GM18517 (cell line): ENCODE measurements around the gene TBC1D22A.

Experiments
- ATAC-seq: cut with Tn5 transposase; IDR thresholded peaks from one replicate; pipeline ENCODE4 v1.9.1; 2021; ENCODE audit warnings: mild to moderate bottlenecking, moderate library complexity; ENCODE audit not compliant: unreplicated experiment

Gene TBC1D22A

GRCh38 chr22:46922037-46922436 lies 159.6 kb downstream of the TBC1D22A start:
- no peak for ATAC-seq

DNA sequence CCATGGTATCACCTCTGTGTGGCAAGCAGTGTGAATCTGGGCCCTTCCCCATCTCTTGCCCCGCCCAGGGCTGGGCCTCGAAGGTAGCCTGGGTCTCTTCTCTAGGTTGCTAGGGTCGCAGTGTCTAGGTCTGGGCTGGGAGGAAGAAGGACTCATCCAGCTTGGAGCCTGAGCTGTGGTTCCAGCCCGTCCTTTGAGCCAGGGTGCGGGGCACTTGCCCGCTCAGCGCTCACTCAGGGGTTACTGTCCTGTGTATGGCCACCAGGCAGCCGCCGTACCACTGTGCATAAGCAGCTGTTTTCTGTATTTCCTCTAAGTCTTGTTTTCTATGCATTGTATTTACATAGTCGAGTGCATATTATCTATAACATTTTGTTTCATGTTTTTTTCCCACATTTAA lies 160.9 kb downstream of the TBC1D22A start:
- ATAC-seq = no peak

- no peak for ATAC-seq
These were observed 163.4 kb downstream of the TBC1D22A start for GRCh38 chr22:46925818-46926217.

GRCh38 chr22:46929046-46929709 lies 166.7 kb downstream of the TBC1D22A start:
- ATAC-seq = no peak

DNA sequence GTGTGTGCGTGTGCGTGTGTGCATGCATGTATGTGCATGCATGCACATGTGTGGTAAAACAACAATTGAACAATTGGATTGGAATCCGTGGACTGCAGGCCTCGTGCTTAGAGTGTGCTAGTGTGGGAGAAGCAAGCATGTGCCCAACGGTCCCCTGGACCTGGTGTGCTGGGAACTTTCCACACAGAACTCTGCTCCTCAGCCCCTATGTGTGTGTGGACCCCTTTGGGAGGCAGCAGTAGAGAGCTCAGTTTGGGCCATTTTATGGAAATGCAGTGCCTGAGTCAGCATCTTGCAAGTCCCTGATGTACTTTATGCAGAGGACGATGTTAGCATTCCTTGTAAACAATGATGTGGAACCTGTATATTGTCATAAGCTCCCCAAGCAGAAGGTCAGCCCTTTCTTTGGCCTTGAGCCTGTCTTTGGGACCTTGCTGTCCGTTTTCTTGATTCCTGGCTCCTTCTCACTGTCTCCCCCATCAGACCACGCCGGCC lies 167.3 kb downstream of the TBC1D22A start:
- no peak for ATAC-seq

GRCh38 chr22:46931414-46931813 lies 169.0 kb downstream of the TBC1D22A start:
- ATAC-seq = no peak

DNA sequence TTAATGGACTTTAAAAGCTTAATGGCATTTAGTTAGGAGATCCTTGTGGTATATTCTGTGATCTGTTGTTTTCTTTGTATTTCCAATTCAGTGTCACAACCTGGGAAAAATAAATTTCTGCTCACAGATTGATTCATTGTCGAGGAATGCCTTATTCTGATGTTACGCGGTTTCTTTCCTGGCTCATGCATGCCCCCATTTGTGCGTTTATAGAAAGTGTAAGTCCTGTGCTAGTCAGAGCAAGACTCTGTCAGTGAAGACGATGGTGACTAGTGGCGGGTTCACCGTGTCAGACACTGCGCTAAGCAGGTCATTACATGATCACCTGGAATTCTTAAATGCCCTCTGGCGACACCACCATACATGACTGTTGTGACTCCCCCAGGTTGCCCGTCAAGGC lies 169.4 kb downstream of the TBC1D22A start:
- no peak for ATAC-seq

- ATAC-seq = no peak
These were observed 170.8 kb downstream of the TBC1D22A start for GRCh38 chr22:46933040-46933930.

DNA sequence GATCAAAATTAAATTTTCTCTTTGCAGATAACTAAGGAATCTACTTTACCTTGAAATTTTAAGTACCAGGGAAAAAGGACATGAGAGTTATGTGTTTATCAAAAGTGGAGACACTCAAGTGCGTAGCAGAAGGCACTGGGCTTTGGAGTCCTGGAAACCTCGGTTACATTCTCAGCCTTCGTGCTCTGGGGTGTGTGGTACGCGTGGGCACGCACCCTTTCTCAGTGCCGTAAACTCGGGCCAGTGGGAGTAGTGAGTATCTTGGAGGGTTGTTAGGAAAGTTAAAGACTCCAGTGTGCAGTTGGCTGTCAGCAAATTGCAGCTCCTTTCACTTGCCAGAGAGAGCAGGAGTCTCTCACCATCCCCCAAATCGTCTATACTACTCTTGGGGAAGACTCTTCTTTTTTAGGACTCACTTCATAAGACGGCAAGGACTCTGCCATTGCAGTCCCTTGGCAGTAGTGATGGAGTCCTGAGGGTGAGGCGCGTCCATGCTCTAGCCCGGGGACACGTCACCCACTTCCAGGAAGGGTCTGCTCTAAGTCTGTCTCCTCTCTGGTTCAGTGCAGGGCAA lies 171.8 kb downstream of the TBC1D22A start:
- no peak for ATAC-seq

DNA sequence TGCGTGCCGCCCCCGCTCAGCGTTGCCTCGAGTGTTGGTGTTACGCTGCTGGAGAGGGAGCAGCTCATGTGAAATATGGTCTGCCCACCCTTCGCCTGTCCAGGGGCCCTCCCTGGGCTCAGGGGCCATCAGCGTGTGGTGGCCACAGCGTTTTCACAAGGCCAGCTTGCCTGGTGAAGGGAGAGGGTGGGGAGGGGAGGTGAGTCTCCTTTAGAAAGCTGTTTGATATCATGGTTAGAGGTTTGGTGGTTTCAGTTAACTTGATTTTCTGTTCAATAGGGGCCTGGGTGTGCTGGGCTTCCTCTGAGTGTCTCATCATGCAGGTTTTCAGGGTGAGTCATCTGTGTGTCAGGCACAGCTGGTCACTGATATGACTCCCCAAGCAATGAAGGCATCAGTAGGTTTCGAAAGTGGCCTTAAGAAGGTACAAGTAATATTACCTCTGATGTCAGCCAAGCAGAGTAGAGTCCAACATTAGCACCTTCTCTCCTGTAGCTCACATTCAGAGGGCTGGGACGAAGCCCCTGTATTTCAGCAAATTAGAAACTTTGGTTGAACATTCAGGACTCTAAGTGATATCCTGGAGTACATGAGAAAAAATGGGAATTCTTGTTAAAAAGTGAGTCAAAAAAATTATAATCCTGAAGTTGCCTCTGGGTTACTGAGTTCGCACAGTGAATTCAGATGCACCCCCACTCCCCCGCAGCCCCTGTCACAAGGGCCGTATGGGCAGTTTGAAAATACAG lies 172.5 kb downstream of the TBC1D22A start:
- no peak for ATAC-seq

DNA sequence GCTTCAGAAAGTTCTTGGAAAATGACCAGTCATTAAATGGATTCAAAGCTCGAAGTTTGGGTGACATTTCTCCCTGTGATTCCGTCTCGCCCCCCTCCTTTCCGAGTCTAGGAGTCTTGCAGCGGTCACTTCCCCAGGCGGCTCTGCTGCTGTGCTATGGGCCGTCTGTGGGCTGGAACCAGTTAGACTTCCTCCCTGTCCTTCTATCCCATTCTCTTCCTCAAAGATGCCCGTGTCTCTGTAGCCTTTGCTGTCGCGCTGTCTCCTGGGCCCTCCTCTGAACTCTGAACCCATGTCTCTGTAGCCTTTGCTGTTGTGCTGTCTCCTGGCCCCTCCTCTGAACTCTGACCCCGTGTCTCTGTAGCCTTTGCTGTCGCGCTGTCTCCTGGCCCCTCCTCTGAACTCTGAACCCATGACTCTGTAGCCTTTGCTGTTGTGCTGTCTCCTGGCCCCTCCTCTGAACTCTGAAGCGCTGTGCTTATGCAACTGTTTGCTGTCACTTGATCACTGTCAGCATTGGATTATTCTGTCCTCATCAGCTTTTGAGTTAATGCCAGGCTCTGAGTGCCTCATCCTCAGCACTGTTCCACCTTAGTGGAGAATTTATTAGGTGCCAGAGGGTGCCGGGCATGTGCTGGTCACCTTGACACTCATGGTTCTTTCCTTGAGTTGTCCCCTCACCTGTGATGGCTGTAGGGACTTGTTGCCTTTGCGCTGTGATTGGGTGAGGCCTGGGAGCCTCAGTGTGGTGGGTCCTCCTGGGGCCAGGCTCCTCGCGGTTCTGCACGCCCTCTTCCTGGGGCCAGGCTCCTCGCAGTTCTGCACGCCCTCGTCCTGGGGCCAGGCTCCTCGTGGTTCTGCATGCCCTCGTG lies 173.3 kb downstream of the TBC1D22A start:
- no peak for ATAC-seq

DNA sequence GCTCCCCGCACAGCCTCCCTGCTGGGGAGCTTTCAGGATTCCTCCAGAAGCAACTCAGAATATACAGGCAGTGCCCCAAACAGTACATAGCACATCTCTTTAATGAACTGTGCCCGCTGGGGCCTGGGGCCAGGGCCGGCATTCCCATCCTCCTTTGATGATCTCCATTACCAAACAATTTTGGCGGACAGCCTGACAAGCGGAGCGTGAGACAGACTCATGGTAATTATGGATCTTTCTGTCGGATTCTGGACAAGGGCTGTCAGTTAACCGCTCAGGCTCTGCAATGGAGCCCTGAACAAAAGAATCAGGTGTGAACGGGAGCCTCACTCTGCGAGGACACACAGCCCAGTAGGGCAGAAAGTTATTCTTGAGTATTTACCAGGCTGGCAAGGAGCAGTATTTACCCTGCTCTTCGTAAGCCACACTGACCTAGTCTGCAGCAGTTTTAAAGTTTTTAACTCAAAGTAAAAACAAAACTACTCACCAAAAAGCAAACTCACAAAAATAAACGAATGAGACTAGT lies 174.0 kb downstream of the TBC1D22A start:
- ATAC-seq = no peak

GRCh38 chr22:46937185-46937584 lies 174.7 kb downstream of the TBC1D22A start:
- no peak for ATAC-seq

DNA sequence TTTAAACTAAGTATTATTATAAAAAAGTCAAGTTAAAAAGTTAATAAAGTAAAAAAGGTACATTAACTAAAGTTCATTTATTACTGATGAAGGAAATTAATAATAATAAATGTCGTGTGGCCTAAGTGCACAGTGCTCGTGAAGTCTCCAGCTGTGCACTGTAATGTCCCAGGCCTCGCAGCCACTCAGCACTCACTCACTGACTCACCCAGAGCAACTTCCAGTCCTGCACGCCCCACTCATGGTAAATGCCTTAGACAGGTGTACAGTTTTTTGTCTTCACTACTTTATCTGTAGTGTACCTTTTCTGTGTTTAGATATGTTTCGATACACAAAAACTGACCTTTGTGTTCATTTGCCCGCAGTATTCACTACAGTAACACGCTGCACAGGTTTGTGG lies 175.5 kb downstream of the TBC1D22A start:
- no peak for ATAC-seq

DNA sequence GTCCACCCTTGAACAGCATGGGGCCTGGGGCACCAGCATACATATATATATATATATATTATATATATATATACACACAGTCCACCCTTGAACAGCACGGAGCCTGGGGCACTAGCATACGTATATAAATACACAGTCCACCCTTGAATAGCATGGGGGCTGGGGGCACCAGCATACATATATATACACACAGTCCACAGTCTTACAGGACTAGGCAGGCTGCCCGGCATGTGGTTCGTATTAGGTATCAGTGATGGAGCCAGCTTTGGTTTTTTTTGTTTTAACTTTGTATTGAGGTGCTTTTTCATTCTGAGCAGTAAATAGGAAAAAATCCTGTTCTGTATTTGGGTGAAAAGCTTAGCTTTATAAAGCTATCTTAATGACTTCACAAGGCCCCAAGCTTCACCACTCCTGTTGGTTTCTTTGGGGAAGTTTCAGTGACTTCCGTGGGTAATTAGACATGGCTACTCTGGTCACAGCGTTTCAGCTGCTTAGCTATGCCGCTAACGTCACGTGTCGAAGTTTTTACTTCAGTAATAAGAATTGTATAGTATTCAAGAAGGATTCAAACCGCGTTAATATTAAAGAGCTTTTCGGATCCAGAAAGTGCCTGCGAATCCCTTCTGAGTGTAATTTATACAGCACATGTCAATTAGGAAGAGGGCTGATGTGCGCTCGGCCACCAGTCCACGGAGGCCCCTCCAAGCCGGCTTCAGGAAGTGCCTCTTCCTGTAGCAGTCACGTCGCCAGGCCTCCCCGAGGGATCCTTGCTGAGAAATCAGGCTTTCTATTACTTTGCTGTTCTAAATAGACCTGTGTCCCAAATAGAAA lies 179.7 kb downstream of the TBC1D22A start:
- ATAC-seq = no peak

GRCh38 chr22:46942799-46943785 lies 180.6 kb downstream of the TBC1D22A start:
- ATAC-seq = no peak

GRCh38 chr22:46945481-46945880 lies 183.0 kb downstream of the TBC1D22A start:
- ATAC-seq = no peak
